H9 (cell line): Measurements from ENCODE around the gene PTTG1IP. TPM values are rescaled to one million over a fixed set of nuclear protein-coding genes. Genes with fewer than 3 reads are reported as not detected.

Source experiments
- DNase-seq: peaks from one replicate; pipeline ENCODE4 v3.0.0-alpha.2; 2017
- H2AFZ ChIP-seq: one replicate; pipeline ENCODE4 v1.6.1; 2013; ENCODE audit warnings: mild to moderate bottlenecking, low read length, control low read depth, moderate library complexity
- H2AK5ac ChIP-seq: 2 replicates; pipeline ENCODE4 v1.6.1; 2013; ENCODE audit warnings: low read length, control low read depth, mixed read lengths; ENCODE audit not compliant: insufficient read length
- H2BK120ac ChIP-seq: one replicate; pipeline ENCODE4 v1.6.1; 2013; ENCODE audit warnings: low read depth, mild to moderate bottlenecking, low read length, control low read depth, inconsistent platforms; ENCODE audit not compliant: poor library complexity, severe bottlenecking
- H2BK12ac ChIP-seq: 2 replicates; pipeline ENCODE4 v1.6.1; 2013; ENCODE audit warnings: low read length, control low read depth, mixed read lengths, low read depth; ENCODE audit not compliant: insufficient read length
- H2BK15ac ChIP-seq: 2 replicates; pipeline ENCODE4 v1.6.1; 2013; ENCODE audit warnings: low read depth, low read length, control low read depth
- H2BK20ac ChIP-seq: one replicate; pipeline ENCODE4 v1.6.1; 2013; ENCODE audit warnings: low read depth, mild to moderate bottlenecking, low read length, control low read depth, inconsistent platforms; ENCODE audit not compliant: poor library complexity, severe bottlenecking
- H2BK5ac ChIP-seq: 2 replicates; pipeline ENCODE4 v1.6.1; 2013; ENCODE audit warnings: low read length, control low read depth, mixed read lengths; ENCODE audit not compliant: insufficient read length
- H3K14ac ChIP-seq: 2 replicates; pipeline ENCODE4 v1.6.1; 2013; ENCODE audit warnings: low read length, control low read depth; ENCODE audit not compliant: insufficient read depth
- H3K18ac ChIP-seq: 2 replicates; pipeline ENCODE4 v1.6.1; 2013; ENCODE audit warnings: low read depth, mild to moderate bottlenecking, mixed read lengths, low read length, control low read depth; ENCODE audit not compliant: insufficient read length
- H3K23ac ChIP-seq: 2 replicates; pipeline ENCODE4 v1.6.1; 2013; ENCODE audit warnings: low read length, control low read depth, mixed read lengths, low read depth; ENCODE audit not compliant: insufficient read length
- H3K23me2 ChIP-seq: 2 replicates; pipeline ENCODE4 v1.6.1; 2013; ENCODE audit warnings: low read depth, mild to moderate bottlenecking, mixed read lengths, low read length, control low read depth; ENCODE audit not compliant: insufficient read length, poor library complexity, severe bottlenecking
- H3K27ac ChIP-seq: 2 replicates; pipeline ENCODE4 v1.5.1; 2013; ENCODE audit warnings: low read length, control low read depth, mixed read lengths, low read depth; ENCODE audit not compliant: insufficient read length
- H3K27me3 ChIP-seq: 2 replicates; pipeline ENCODE4 v1.6.1; 2013; ENCODE audit warnings: low read length, control low read depth, inconsistent platforms; ENCODE audit not compliant: insufficient read depth
- H3K4ac ChIP-seq: 2 replicates; pipeline ENCODE4 v1.6.1; 2013; ENCODE audit warnings: low read depth, mild to moderate bottlenecking, control low read depth, inconsistent platforms, low read length, moderate library complexity
- H3K4me1 ChIP-seq: 2 replicates; pipeline ENCODE4 v1.6.1; 2013; ENCODE audit warnings: low read length, control low read depth, inconsistent platforms; ENCODE audit not compliant: insufficient read depth
- H3K4me2 ChIP-seq: 2 replicates; pipeline ENCODE4 v1.6.1; 2013; ENCODE audit warnings: low read length, control low read depth, mixed read lengths; ENCODE audit not compliant: insufficient read length, insufficient read depth
- H3K56ac ChIP-seq: 2 replicates; pipeline ENCODE4 v1.6.1; 2013; ENCODE audit warnings: low read depth, mild to moderate bottlenecking, mixed read lengths, low read length, control low read depth; ENCODE audit not compliant: insufficient read length
- H3K79me1 ChIP-seq: 2 replicates; pipeline ENCODE4 v1.6.1; 2013; ENCODE audit warnings: low read depth, mild to moderate bottlenecking, moderate library complexity, low read length, control low read depth, inconsistent platforms; ENCODE audit not compliant: insufficient read depth, poor library complexity, severe bottlenecking
- H3K79me2 ChIP-seq: 2 replicates; pipeline ENCODE4 v1.6.1; 2013; ENCODE audit warnings: low read length, control low read depth, inconsistent platforms; ENCODE audit not compliant: insufficient read depth
- H3K9ac ChIP-seq: 2 replicates; pipeline ENCODE4 v1.6.1; 2013; ENCODE audit warnings: low read length, control low read depth, mixed read lengths; ENCODE audit not compliant: insufficient read length; ENCODE audit errors: extremely low read depth
- H3K9me3 ChIP-seq: one replicate; pipeline ENCODE4 v1.6.1; 2013; ENCODE audit warnings: low read depth, low read length, inconsistent platforms; ENCODE audit not compliant: control insufficient read depth
- H3T11ph ChIP-seq: one replicate; pipeline ENCODE4 v1.6.1; 2013; ENCODE audit warnings: mild to moderate bottlenecking, low read length, control low read depth, inconsistent platforms
- H4K20me1 ChIP-seq: one replicate; pipeline ENCODE4 v1.6.1; 2013; ENCODE audit not compliant: control insufficient read depth, insufficient read length, insufficient read depth
- H4K5ac ChIP-seq: 2 replicates; pipeline ENCODE4 v1.6.1; 2013; ENCODE audit warnings: low read depth, mild to moderate bottlenecking, mixed read lengths, low read length, control low read depth; ENCODE audit not compliant: insufficient read length
- H4K8ac ChIP-seq: replicated peaks from 2 replicates; pipeline ENCODE4 v1.6.1; 2013; ENCODE audit warnings: low read length, control low read depth, mixed read lengths, low read depth; ENCODE audit not compliant: insufficient read length
- H4K91ac ChIP-seq: 2 replicates; pipeline ENCODE4 v1.6.1; 2013; ENCODE audit warnings: low read depth, mild to moderate bottlenecking, moderate library complexity, mixed read lengths, low read length, control low read depth; ENCODE audit not compliant: insufficient read length
- H3K27ac Mint-ChIP-seq, 3 experiments: 2 replicates in 2 of 3; 3 replicates in 1 of 3; pipeline ENCODE4 v1.8.0; 2020 to 2021; ENCODE audit warnings: mixed read lengths in 3 of 3, mild to moderate bottlenecking in 1 of 3, moderate library complexity in 1 of 3
- H3K27me3 Mint-ChIP-seq: 2 replicates; pipeline ENCODE4 v1.8.0; 2021; ENCODE audit warnings: low read depth, mild to moderate bottlenecking, moderate library complexity, mixed read lengths
- H3K36me3 Mint-ChIP-seq, 3 experiments: 2 replicates in 2 of 3; 3 replicates in 1 of 3; pipeline ENCODE4 v1.8.0; 2020 to 2021; ENCODE audit warnings: low read depth in 3 of 3, mixed read lengths in 3 of 3; ENCODE audit not compliant: insufficient read depth in 1 of 3
- H3K4me1 Mint-ChIP-seq, 2 experiments: 2 replicates each; pipeline ENCODE4 v1.8.0; 2020; ENCODE audit warnings: mixed read lengths in 2 of 2
- H3K4me3 Mint-ChIP-seq, 2 experiments: 2 replicates in 1 of 2; 3 replicates in 1 of 2; pipeline ENCODE4 v1.8.0; 2020 to 2021; ENCODE audit warnings: mild to moderate bottlenecking in 2 of 2, mixed read lengths in 2 of 2, moderate library complexity in 1 of 2
- H3K9me3 Mint-ChIP-seq, 2 experiments: 2 replicates in 1 of 2; 3 replicates in 1 of 2; pipeline ENCODE4 v1.8.0; 2020; ENCODE audit warnings: mild to moderate bottlenecking in 2 of 2, mixed read lengths in 2 of 2, moderate library complexity in 1 of 2
- WGBS: extraction: QIAGEN DNeasy Blood & Tissue Kit; methylation state at CpG from one replicate; pipeline ENCODE4 v1.1.7; 2013; ENCODE audit warnings: missing lambda C conversion rate, low lambda C conversion rate, mixed read lengths; ENCODE audit not compliant: insufficient read length; ENCODE audit errors: extremely low coverage; 5-methylcytosine and 5-hydroxymethylcytosine counted together
- total RNA-seq: library from RNA; stranded (reverse); gene quantifications from 2 replicates; pipeline ENCODE4 v1.2.1, GENCODE V29; 2021
- TF ChIP-seq, protein P1 (sequence below): fragments of 200-600 bp; sonication (generic); conservative IDR thresholded peaks from 3 replicates; pipeline ENCODE4 v1.8.0; 2021; ENCODE audit warnings: antibody characterized with exemption, mild to moderate bottlenecking

PTTG1IP gene
- total RNA-seq, 1 experiment from 2014 or later: 107 TPM

GRCh38 chr21:44828362-44829056 is 45.0 kb downstream of the PTTG1IP start:
- H3K4ac ChIP-seq: no peak overlapping the region
- peaks cover 38 to 46% of the 10 kb centered on the region in 2 experiments for H3K9me3 Mint-ChIP-seq

More at GRCh38 chr21:44828362-44829056, 45.0 kb downstream of the PTTG1IP start:
- no peak for DNase-seq
- no CpG with 5 or more reads among the region's 4 CpGs for WGBS
- no peak overlapping the region for H4K8ac ChIP-seq
- no peak overlapping the region for H3K18ac ChIP-seq
- Mint-ChIP-seq H3K27ac (no peak overlapping the region), H3K27me3 (peaks cover 37% of the 10 kb centered on the region), H3K4me3 (no peak overlapping the region), H3K36me3 (peaks cover 3 to 12% (median 11%) of the 10 kb centered on the region in 3 experiments), H3K4me1 (peaks cover 0 to 4% of the 10 kb centered on the region in 2 experiments; a peak in 1 of 4 replicates)
- no peaks in the 10 kb centered on the region for H3K79me2 ChIP-seq
- no peak overlapping the region for H4K5ac ChIP-seq
- no peaks in the 10 kb centered on the region for H3K4me1 ChIP-seq
- H3K14ac ChIP-seq: no peak overlapping the region
- H4K20me1 ChIP-seq: no peaks in the 10 kb centered on the region
- H3K23me2 ChIP-seq: no peaks in the 10 kb centered on the region
- H2BK20ac ChIP-seq: no peak overlapping the region
- TF ChIP-seq, protein P1, sequence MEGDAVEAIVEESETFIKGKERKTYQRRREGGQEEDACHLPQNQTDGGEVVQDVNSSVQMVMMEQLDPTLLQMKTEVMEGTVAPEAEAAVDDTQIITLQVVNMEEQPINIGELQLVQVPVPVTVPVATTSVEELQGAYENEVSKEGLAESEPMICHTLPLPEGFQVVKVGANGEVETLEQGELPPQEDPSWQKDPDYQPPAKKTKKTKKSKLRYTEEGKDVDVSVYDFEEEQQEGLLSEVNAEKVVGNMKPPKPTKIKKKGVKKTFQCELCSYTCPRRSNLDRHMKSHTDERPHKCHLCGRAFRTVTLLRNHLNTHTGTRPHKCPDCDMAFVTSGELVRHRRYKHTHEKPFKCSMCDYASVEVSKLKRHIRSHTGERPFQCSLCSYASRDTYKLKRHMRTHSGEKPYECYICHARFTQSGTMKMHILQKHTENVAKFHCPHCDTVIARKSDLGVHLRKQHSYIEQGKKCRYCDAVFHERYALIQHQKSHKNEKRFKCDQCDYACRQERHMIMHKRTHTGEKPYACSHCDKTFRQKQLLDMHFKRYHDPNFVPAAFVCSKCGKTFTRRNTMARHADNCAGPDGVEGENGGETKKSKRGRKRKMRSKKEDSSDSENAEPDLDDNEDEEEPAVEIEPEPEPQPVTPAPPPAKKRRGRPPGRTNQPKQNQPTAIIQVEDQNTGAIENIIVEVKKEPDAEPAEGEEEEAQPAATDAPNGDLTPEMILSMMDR: no peak
- H2AFZ ChIP-seq: no peak overlapping the region
- H3K27ac ChIP-seq: no peak overlapping the region
- no peak overlapping the region for H2BK5ac ChIP-seq
- H3K79me1 ChIP-seq: no peaks in the 10 kb centered on the region
- H3K27me3 ChIP-seq: no peaks in the 10 kb centered on the region
- no peak overlapping the region for H3K4me2 ChIP-seq
- no peak overlapping the region for H3K56ac ChIP-seq
- H3K9me3 ChIP-seq: peaks cover 24% of the 10 kb centered on the region
- H3K23ac ChIP-seq: no peak overlapping the region
- H3T11ph ChIP-seq: no peak overlapping the region
- H2BK120ac ChIP-seq: no peak overlapping the region
- no peak overlapping the region for H2BK12ac ChIP-seq
- no peak overlapping the region for H2BK15ac ChIP-seq
- H4K91ac ChIP-seq: no peak overlapping the region
- H2AK5ac ChIP-seq: no peak overlapping the region
- no peak overlapping the region for H3K9ac ChIP-seq
